SK-N-SH (cell line): Measurements from ENCODE around the gene IL3. TPM values are rescaled to one million over a fixed set of nuclear protein-coding genes. Genes with fewer than 3 reads are reported as not detected.
A peak's percentile ranks its signal among the peaks of the same experiment; 100 is the strongest.

Source experiments
- CTCF ChIA-PET: fragments of 300-600, 350-600 bp; formaldehyde crosslinking; extraction: SDS; loops from one replicate; lab custom pipeline; 2021; lab: Yijun Ruan, JAX
- POLR2A ChIA-PET: fragments of 350-600 bp; sonication (Branson Sonifier 250); formaldehyde crosslinking; extraction: SDS; loops from one replicate; lab custom pipeline; 2020; ENCODE audit warnings: antibody characterized with exemption, inconsistent platforms; lab: Yijun Ruan, JAX
- DNase-seq: peaks from one replicate; pipeline ENCODE4 v3.0.0; 2012
- H2AFZ ChIP-seq: fragments of 200-600 bp; sonication (generic); 2 replicates; pipeline ENCODE4 v1.8.1; 2016; ENCODE audit warnings: antibody characterized with exemption, mild to moderate bottlenecking, low read depth
- H3F3A ChIP-seq: fragments of 200-600 bp; sonication (generic); replicated peaks from 2 replicates; pipeline ENCODE3; 2016; ENCODE audit warnings: antibody characterized with exemption, mild to moderate bottlenecking; ENCODE audit not compliant: insufficient read depth
- H3K27ac ChIP-seq, 2 experiments: fragments of 200-500 bp in 1 of 2; fragments of 200-600 bp in 1 of 2; sonication (Bioruptor generic) in 1 of 2; sonication (generic), shearing (Covaris generic) in 1 of 2; 2 replicates each; pipeline versions ENCODE4 v1.5.1 to v1.6.1; 2014 to 2016; ENCODE audit warnings: low read depth in 2 of 2, inconsistent platforms in 1 of 2, low read length in 1 of 2, mild to moderate bottlenecking in 1 of 2, mixed read lengths in 1 of 2
- H3K27me3 ChIP-seq: fragments of 200-600 bp; sonication (generic), shearing (Covaris generic); 2 replicates; pipeline ENCODE4 v1.6.1; 2016; ENCODE audit warnings: mixed run types; ENCODE audit not compliant: insufficient read depth
- H3K36me3 ChIP-seq, 2 experiments: fragments of 200-500 bp in 1 of 2; fragments of 200-600 bp in 1 of 2; sonication (Bioruptor generic) in 1 of 2; sonication (generic) in 1 of 2; replicated peaks in 1 of 2; 2 replicates each; pipeline versions ENCODE3 to v1.5.1; 2014 to 2016; ENCODE audit warnings: low read length in 1 of 2, mild to moderate bottlenecking in 1 of 2; ENCODE audit not compliant: insufficient read depth in 2 of 2, control insufficient read depth in 1 of 2
- H3K4me1 ChIP-seq, 2 experiments: fragments of 200-500 bp in 1 of 2; fragments of 200-600 bp in 1 of 2; sonication (Bioruptor generic) in 1 of 2; sonication (generic), shearing (Covaris generic) in 1 of 2; 2 replicates each; pipeline versions ENCODE4 v1.5.1 to v1.6.1; 2014 to 2016; ENCODE audit warnings: low read depth in 1 of 2, low read length in 1 of 2, mixed run types in 1 of 2; ENCODE audit not compliant: insufficient read depth in 2 of 2, control insufficient read depth in 1 of 2
- H3K4me2 ChIP-seq: fragments of 200-600 bp; sonication (generic), shearing (Covaris generic); 2 replicates; pipeline ENCODE4 v1.6.1; 2017; ENCODE audit warnings: mixed run types
- H3K4me3 ChIP-seq, 2 experiments: fragments of 200-500 bp in 1 of 2; fragments of 200-600 bp in 1 of 2; sonication (Bioruptor generic) in 1 of 2; sonication (generic), shearing (Covaris generic) in 1 of 2; 2 replicates each; pipeline versions ENCODE4 v1.5.1 to v1.8.1; 2014 to 2016; ENCODE audit warnings: low read depth in 2 of 2, inconsistent platforms in 1 of 2, low read length in 1 of 2, mild to moderate bottlenecking in 1 of 2, mixed read lengths in 1 of 2, moderate library complexity in 1 of 2
- H3K79me2 ChIP-seq: fragments of 200-600 bp; sonication (generic); 2 replicates; pipeline ENCODE4 v1.8.1; 2017; ENCODE audit warnings: mild to moderate bottlenecking; ENCODE audit not compliant: insufficient read depth
- H3K9ac ChIP-seq: fragments of 200-600 bp; sonication (generic); 2 replicates; pipeline ENCODE4 v1.6.1; 2017; ENCODE audit warnings: mixed run types
- H3K9me2 ChIP-seq: fragments of 200-600 bp; sonication (generic); 2 replicates; pipeline ENCODE4 v1.6.1; 2017; ENCODE audit warnings: mixed run types
- H3K9me3 ChIP-seq: fragments of 200-600 bp; sonication (generic); 2 replicates; pipeline ENCODE4 v1.6.1; 2017; ENCODE audit warnings: mixed run types, mild to moderate bottlenecking, moderate library complexity
- H4K20me1 ChIP-seq: fragments of 200-600 bp; sonication (generic); 2 replicates; pipeline ENCODE4 v1.6.1; 2017; ENCODE audit warnings: mild to moderate bottlenecking, mixed run types; ENCODE audit not compliant: insufficient read depth
- CTCF ChIP-seq: fragments of 200-600 bp; sonication (generic); IDR thresholded peaks from 2 replicates; pipeline ENCODE4 v1.6.1; 2017; ENCODE audit warnings: antibody characterized with exemption, mild to moderate bottlenecking, moderate library complexity
- EP300 ChIP-seq, 2 experiments: IDR thresholded peaks; 2 replicates each; pipeline versions ENCODE4 v1.4.0 to v1.6.1; 2012; ENCODE audit warnings: borderline replicate concordance in 1 of 2, low read depth in 1 of 2, low read length in 1 of 2
- FOSL2 ChIP-seq: IDR thresholded peaks from 2 replicates; pipeline ENCODE4 v1.4.0; 2012; ENCODE audit warnings: low read depth, mild to moderate bottlenecking, moderate library complexity, borderline replicate concordance
- JUND ChIP-seq: IDR thresholded peaks from 2 replicates; pipeline ENCODE4 v1.4.0; 2012
- MEF2A ChIP-seq: IDR thresholded peaks from 2 replicates; pipeline ENCODE4 v1.4.0; 2012; ENCODE audit warnings: low read depth, borderline replicate concordance
- NFIC ChIP-seq: IDR thresholded peaks from 2 replicates; pipeline ENCODE4 v1.4.0; 2012; ENCODE audit warnings: borderline replicate concordance
- PBX3 ChIP-seq: IDR thresholded peaks from 2 replicates; pipeline ENCODE4; 2012
- RAD21 ChIP-seq: IDR thresholded peaks from 2 replicates; pipeline ENCODE4 v1.6.1; 2012; ENCODE audit warnings: mild to moderate bottlenecking, low read length
- RFX5 ChIP-seq: IDR thresholded peaks from 2 replicates; pipeline ENCODE4 v1.6.1; 2012; ENCODE audit warnings: mild to moderate bottlenecking, improper control_type of control experiment, low read length
- RXRA ChIP-seq: IDR thresholded peaks from 2 replicates; pipeline ENCODE4 v1.4.0; 2012; ENCODE audit warnings: low read depth, mild to moderate bottlenecking, borderline replicate concordance
- SIN3A ChIP-seq: IDR thresholded peaks from 2 replicates; pipeline ENCODE4 v1.6.1; 2012; ENCODE audit warnings: low read depth, mild to moderate bottlenecking, low read length, moderate library complexity, borderline replicate concordance
- TCF12 ChIP-seq: IDR thresholded peaks from 2 replicates; pipeline ENCODE4 v1.4.0; 2012
- TEAD4 ChIP-seq: IDR thresholded peaks from 2 replicates; pipeline ENCODE4 v1.4.0; 2012; ENCODE audit warnings: mild to moderate bottlenecking, borderline replicate concordance; ENCODE audit not compliant: insufficient read depth
- USF1 ChIP-seq: IDR thresholded peaks from 2 replicates; pipeline ENCODE4 v1.4.0; 2012; ENCODE audit warnings: low read depth, borderline replicate concordance
- ZBTB33 ChIP-seq: IDR thresholded peaks from 2 replicates; pipeline ENCODE4 v1.4.0; 2012; ENCODE audit warnings: low read depth, borderline replicate concordance
- WGBS: methylation state at CpG from one replicate; pipeline ENCODE4 v1.1.6; 2017; ENCODE audit warnings: low lambda C conversion rate; 5-methylcytosine and 5-hydroxymethylcytosine counted together
- polyA plus RNA-seq, 3 experiments: library from polyadenylated mRNA; depleted of rRNA; stranded (reverse); fragments of >200 nt; gene quantifications; 2 replicates each; pipeline ENCODE4 v1.2.3, GENCODE V29; 2012

Gene IL3
- polyA plus RNA-seq, 1 of the 3 experiments (the other 2 are of a cell fraction) = not detected

GRCh38 chr5:132094393-132095076 is 34.1 kb downstream of the IL3 start:
- Histone ChIP-seq H3K27ac (peak overlapping the region in 1 of 2 experiments; percentile 78; a peak in 2 of 4 replicates), H3K27me3 (no peaks in the 10 kb centered on the region), H3K9me3 (no peaks in the 10 kb centered on the region), H3K4me1 (peaks cover 0 to 21% of the 10 kb centered on the region in 2 experiments; a peak in 3 of 4 replicates), H3K36me3 (no peaks in the 10 kb centered on the region), H4K20me1 (no peaks in the 10 kb centered on the region), H3K79me2 (no peaks in the 10 kb centered on the region), H3F3A (peaks cover 9% of the 10 kb centered on the region), H3K4me2 (peak overlapping the region; percentile 51), H3K9me2 (no peaks in the 10 kb centered on the region), H2AFZ (no peak overlapping the region), H3K9ac (peak overlapping the region; percentile 61; the same call in 1 of the 2 replicates), H3K4me3 (no peak overlapping the region)
- no peak for DNase-seq
- WGBS = 42% methylated on average over 11 of the region's 12 CpGs
- CTCF ChIA-PET = interaction anchor here (1.3 kb wide), 1 partner anchor 29 kb away, joined by 3 read pairs; no protein-coding TSS in a partner anchor
- peak; percentile 85 for TF ChIP-seq RXRA
- TF ChIP-seq MEF2A = no peak
- TF ChIP-seq SIN3A = 0 out of 2 replicates have a peak, but pooled peaks have one; percentile 50
- peak; percentile 87 for TF ChIP-seq FOSL2
- TF ChIP-seq TCF12 = peak; percentile 75
- TF ChIP-seq RFX5 = no peak
- TF ChIP-seq JUND = peak; percentile 78
- 0 out of 2 replicates have a peak, but pooled peaks have one; percentile 70 for TF ChIP-seq ZBTB33
- no peak for TF ChIP-seq RAD21
- TF ChIP-seq CTCF = no peak
- TF ChIP-seq PBX3 = peak; percentile 50; the same call in 1 of the 2 replicates
- peak; percentile 85 for TF ChIP-seq NFIC
- peak; percentile 64 for TF ChIP-seq TEAD4
- no peak for TF ChIP-seq USF1
- peak in 1 of 2 experiments; percentile 87; a peak in 2 of 4 replicates for TF ChIP-seq EP300 (IDR thresholded peaks at IDR 0.05; ENCODE audit: borderline replicate concordance in 1 of 2, low read depth in 1 of 2, low read length in 1 of 2)
- POLR2A ChIA-PET = no interaction called here
